Fibroblast of pulmonary artery (primary cell): ENCODE measurements around the gene C4orf36.

Source experiments
- DNase-seq: peaks from one replicate; pipeline ENCODE4 v3.0.0-alpha.2; 2010; ENCODE audit warnings: low read depth
- H3K4me3 ChIP-seq: replicated peaks from 2 replicates; pipeline ENCODE4 v1.5.1; 2011; ENCODE audit warnings: low read depth, mild to moderate bottlenecking, control low read depth, low read length, moderate library complexity
- CTCF ChIP-seq: IDR thresholded peaks from 2 replicates; pipeline ENCODE4 v1.5.1; 2011; ENCODE audit warnings: mild to moderate bottlenecking, control low read depth, low read length, inconsistent platforms; ENCODE audit errors: missing control alignments

Gene C4orf36

GRCh38 chr4:86840858-86841257 is 51.4 kb downstream of the C4orf36 start:
- TF ChIP-seq CTCF: no peak
- no peak overlapping the region for H3K4me3 ChIP-seq
- DNase-seq: no peak

GRCh38 chr4:86837691-86838503 is 54.3 kb downstream of the C4orf36 start:
- no peak for DNase-seq
- H3K4me3 ChIP-seq: no peak overlapping the region
- TF ChIP-seq CTCF: no peak

- TF ChIP-seq CTCF: no peak
- H3K4me3 ChIP-seq: no peak overlapping the region
- DNase-seq: no peak
These were observed 56.5 kb downstream of the C4orf36 start for GRCh38 chr4:86835677-86836076.

- DNase-seq: no peak
- no peak overlapping the region for H3K4me3 ChIP-seq
- TF ChIP-seq CTCF: no peak
These were observed 57.3 kb downstream of the C4orf36 start for GRCh38 chr4:86834901-86835300.

- no peak overlapping the region for H3K4me3 ChIP-seq
- DNase-seq: no peak
- no peak for TF ChIP-seq CTCF
These were observed 58.6 kb downstream of the C4orf36 start for GRCh38 chr4:86833615-86834014.

- H3K4me3 ChIP-seq: no peak overlapping the region
- peak; percentile 82 for DNase-seq
- no peak for TF ChIP-seq CTCF
These were observed 60.7 kb downstream of the C4orf36 start for GRCh38 chr4:86831262-86832130.
